Measurements from ENCODE around the gene PTPN11. TPM values are rescaled to one million over a fixed set of nuclear protein-coding genes. Genes with fewer than 3 reads are reported as not detected.

PTPN11 gene
- total RNA-seq, 1 donor from 2014 or later = 86.3 TPM

DNA sequence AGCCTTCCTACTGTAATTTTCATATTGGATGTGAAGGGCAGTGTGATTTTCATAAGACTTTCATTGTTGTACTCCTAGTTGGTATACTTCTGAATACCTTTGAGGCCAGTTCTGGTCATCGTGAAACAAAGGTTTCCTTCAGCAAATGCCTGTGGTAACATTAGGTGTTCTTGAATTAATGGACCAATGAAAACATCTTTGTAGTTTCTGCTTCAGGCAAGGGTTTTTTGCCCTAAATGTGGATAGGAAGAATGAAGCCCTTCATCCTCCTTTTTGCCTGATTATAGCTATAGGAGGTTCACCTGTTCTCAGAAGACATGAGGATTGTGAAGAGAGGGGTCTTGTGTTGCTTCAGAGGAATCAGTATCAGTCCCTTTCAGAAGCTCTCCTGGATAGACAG lies 60.7 kb downstream of the PTPN11 start:
- Mint-ChIP-seq H3K36me3 (peaks cover 78% of the 10 kb centered on the region), H3K27me3 (ENCODE audit: low read depth) (no peaks in the 10 kb centered on the region), H3K4me3 (no peak overlapping the region), H3K27ac (no peak overlapping the region), H3K4me1 (no peaks in the 10 kb centered on the region), H3K9me3 (peaks cover 15% of the 10 kb centered on the region)
- TF ChIP-seq, protein P1, sequence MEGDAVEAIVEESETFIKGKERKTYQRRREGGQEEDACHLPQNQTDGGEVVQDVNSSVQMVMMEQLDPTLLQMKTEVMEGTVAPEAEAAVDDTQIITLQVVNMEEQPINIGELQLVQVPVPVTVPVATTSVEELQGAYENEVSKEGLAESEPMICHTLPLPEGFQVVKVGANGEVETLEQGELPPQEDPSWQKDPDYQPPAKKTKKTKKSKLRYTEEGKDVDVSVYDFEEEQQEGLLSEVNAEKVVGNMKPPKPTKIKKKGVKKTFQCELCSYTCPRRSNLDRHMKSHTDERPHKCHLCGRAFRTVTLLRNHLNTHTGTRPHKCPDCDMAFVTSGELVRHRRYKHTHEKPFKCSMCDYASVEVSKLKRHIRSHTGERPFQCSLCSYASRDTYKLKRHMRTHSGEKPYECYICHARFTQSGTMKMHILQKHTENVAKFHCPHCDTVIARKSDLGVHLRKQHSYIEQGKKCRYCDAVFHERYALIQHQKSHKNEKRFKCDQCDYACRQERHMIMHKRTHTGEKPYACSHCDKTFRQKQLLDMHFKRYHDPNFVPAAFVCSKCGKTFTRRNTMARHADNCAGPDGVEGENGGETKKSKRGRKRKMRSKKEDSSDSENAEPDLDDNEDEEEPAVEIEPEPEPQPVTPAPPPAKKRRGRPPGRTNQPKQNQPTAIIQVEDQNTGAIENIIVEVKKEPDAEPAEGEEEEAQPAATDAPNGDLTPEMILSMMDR (IDR thresholded peaks at IDR 0.05; ENCODE audit: unreplicated experiment) = no peak
- no peak for DNase-seq (ENCODE audit: low spot score in 2 of 2, unreplicated experiment in 2 of 2)

DNA sequence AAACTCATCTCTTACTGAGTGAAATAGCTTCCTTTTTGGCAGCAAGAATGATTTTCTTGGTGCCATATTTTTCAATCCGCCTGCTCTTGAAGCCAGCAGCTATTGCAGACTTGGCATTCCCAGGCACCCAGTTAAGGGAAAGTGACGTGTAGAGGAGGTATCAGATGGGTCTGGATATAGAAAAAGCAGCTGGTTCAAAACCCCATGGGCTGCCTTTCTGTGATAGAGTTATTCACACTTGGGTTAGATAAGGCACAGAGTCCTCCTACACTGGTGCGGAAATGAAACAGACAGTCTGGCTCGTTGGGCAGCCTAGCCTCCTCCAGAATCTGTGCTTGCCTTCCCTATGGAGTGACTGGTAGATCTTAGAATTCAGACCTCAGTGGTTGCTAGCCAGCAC lies 62.2 kb downstream of the PTPN11 start:
- Mint-ChIP-seq H3K27ac (no peak overlapping the region), H3K9me3 (peaks cover 15% of the 10 kb centered on the region), H3K36me3 (peaks cover 70% of the 10 kb centered on the region), H3K4me3 (no peak overlapping the region), H3K4me1 (no peaks in the 10 kb centered on the region), H3K27me3 (ENCODE audit: low read depth) (no peaks in the 10 kb centered on the region)
- DNase-seq (ENCODE audit: low spot score in 2 of 2, unreplicated experiment in 2 of 2) = no peak
- TF ChIP-seq, protein P1 (IDR thresholded peaks at IDR 0.05; ENCODE audit: unreplicated experiment) = no peak

DNA sequence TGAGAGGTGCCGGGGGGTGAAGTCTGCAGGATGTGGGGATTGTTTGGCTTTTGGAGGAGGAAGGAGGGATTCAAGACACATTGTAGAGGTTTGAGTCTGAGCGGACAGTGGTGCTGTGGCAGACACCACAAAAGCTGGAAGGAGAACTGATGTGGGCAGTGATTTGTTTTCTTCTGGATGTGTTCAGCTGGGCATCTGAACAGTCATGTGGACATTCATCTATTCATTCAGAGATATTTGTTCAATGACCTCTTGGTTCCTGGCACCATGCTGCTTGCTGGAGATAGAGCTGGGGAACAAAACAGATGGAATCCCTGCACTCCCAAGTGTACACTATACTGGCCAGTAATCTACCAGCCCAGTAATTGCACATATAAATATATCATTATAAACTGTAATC lies 64.0 kb downstream of the PTPN11 start:
- Mint-ChIP-seq H3K36me3 (peaks cover 70% of the 10 kb centered on the region), H3K4me1 (no peaks in the 10 kb centered on the region), H3K9me3 (peaks cover 13% of the 10 kb centered on the region), H3K27ac (no peak overlapping the region), H3K27me3 (ENCODE audit: low read depth) (no peaks in the 10 kb centered on the region), H3K4me3 (no peak overlapping the region)
- TF ChIP-seq, protein P1 (IDR thresholded peaks at IDR 0.05; ENCODE audit: unreplicated experiment) = no peak
- no peak for DNase-seq (ENCODE audit: low spot score in 2 of 2, unreplicated experiment in 2 of 2)

DNA sequence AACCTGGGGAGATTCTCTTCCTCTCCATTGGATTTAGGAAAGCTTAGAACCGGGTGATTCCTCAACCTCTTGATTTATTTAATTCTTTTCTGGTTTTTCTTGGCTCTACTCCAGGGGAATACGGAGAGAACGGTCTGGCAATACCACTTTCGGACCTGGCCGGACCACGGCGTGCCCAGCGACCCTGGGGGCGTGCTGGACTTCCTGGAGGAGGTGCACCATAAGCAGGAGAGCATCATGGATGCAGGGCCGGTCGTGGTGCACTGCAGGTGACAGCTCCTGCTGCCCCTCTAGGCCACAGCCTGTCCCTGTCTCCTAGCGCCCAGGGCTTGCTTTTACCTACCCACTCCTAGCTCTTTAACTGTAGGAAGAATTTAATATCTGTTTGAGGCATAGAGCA lies 67.6 kb downstream of the PTPN11 start:
- Mint-ChIP-seq H3K36me3 (peaks cover 56% of the 10 kb centered on the region), H3K4me3 (no peak overlapping the region)

DNA sequence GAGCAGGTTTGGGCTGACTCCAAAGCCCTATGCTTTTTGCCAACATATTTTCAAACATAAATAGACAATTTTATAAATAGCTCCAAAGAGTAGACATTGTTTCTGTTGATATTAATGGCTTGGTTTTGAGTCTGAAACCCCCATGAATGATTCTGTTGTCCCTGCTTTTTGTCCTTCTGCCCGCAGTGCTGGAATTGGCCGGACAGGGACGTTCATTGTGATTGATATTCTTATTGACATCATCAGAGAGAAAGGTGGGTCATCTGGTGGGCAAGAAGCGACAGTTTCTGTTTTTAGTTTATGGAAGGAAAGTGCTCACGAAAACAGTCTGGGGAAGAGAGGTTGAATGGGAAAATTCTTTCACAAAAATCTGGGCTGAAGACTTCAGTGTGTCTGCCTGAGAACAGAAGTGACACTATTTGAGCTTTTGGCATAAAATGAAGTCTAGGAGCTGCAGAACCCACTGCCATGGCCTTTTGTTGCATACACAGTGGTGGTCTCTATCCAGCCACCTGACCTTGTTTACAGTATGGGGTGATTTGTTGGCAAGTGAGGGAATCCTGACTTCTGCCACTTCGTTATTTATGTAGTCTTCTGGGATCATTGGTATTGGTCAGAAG lies 69.6 kb downstream of the PTPN11 start:
- Mint-ChIP-seq H3K36me3 (peaks cover 53% of the 10 kb centered on the region), H3K27ac (no peak overlapping the region), H3K4me3 (no peak overlapping the region), H3K4me1 (no peaks in the 10 kb centered on the region), H3K9me3 (no peaks in the 10 kb centered on the region), H3K27me3 (ENCODE audit: low read depth) (no peaks in the 10 kb centered on the region)
- no peak for DNase-seq (ENCODE audit: low spot score in 2 of 2, unreplicated experiment in 2 of 2)
- TF ChIP-seq, protein P1 (IDR thresholded peaks at IDR 0.05; ENCODE audit: unreplicated experiment) = no peak

More for the DNA sequence above, 67.6 kb downstream of the PTPN11 start:
- Mint-ChIP-seq H3K9me3 (no peaks in the 10 kb centered on the region), H3K27ac (no peak overlapping the region), H3K27me3 (ENCODE audit: low read depth) (no peaks in the 10 kb centered on the region), H3K4me1 (no peaks in the 10 kb centered on the region)
- DNase-seq (ENCODE audit: low spot score in 2 of 2, unreplicated experiment in 2 of 2) = no peak
- TF ChIP-seq, protein P1 (IDR thresholded peaks at IDR 0.05; ENCODE audit: unreplicated experiment) = no peak

DNA sequence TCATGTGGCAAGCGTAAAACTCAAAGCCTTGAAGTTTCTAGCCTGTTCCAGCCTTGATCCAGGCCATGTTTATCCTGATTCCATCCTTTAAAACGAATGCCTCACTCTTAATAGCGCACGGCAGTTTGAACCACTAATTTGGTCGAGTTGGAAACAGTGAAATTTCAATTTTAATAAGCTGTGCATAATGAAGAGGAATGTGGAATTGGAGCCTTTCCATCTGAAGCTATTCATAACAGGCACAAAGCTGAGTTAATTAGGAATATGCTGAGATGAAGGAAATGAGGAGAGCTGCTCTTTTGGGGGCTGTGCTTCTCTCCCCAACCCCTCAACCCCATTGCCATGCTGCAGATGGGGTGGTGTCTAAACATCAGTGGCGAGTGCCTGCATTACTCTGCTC lies 70.7 kb downstream of the PTPN11 start:
- H3K4me1 Mint-ChIP-seq = no peaks in the 10 kb centered on the region
- H3K27ac Mint-ChIP-seq = no peak overlapping the region
- H3K4me3 Mint-ChIP-seq = no peak overlapping the region
- DNase-seq (ENCODE audit: low spot score in 2 of 2, unreplicated experiment in 2 of 2) = no peak
- H3K9me3 Mint-ChIP-seq = no peaks in the 10 kb centered on the region
- H3K36me3 Mint-ChIP-seq = peaks cover 50% of the 10 kb centered on the region
- TF ChIP-seq, protein P1 (IDR thresholded peaks at IDR 0.05; ENCODE audit: unreplicated experiment) = no peak
- H3K27me3 Mint-ChIP-seq (ENCODE audit: low read depth) = no peaks in the 10 kb centered on the region
